ENCODE measurements around the gene HCST. TPM values are rescaled to one million over a fixed set of nuclear protein-coding genes. Genes with fewer than 3 reads are reported as not detected.

The HCST gene
- total RNA-seq, 1 donor from 2014 or later: 9.1 TPM

DNA sequence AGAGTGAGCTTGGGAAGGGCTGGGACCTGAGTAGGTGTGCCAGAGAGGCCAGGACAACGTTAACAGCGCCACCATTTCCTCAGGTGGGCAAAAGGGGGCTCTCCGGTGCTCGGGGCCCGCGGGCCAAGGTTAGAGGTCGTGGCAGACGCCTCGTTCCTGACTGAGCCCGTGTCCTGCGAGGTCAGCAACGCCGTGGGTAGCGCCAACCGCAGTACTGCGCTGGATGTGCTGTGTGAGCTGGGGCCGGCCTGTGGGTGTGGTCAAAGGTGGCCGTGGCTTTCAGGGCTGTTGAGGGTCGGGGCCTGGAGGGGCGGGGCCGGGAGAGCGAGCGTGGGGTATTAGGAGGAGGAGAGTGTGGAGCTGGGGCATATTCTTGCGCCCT lies 41.9 kb upstream of the HCST start:
- Histone ChIP-seq H3K4me1 (peaks cover 15% of the 10 kb centered on the region), H3K27ac (no peak overlapping the region), H3K27me3 (peaks cover 10% of the 10 kb centered on the region), H3K36me3 (no peaks in the 10 kb centered on the region), H3K4me3 (no peak overlapping the region), H3K9me3 (no peaks in the 10 kb centered on the region)
- DNase-seq (ENCODE audit: extremely low spot score in 2 of 2): no peak
- intact Hi-C loops (cut with DNase I): no loop called here
- TF ChIP-seq, protein P1, sequence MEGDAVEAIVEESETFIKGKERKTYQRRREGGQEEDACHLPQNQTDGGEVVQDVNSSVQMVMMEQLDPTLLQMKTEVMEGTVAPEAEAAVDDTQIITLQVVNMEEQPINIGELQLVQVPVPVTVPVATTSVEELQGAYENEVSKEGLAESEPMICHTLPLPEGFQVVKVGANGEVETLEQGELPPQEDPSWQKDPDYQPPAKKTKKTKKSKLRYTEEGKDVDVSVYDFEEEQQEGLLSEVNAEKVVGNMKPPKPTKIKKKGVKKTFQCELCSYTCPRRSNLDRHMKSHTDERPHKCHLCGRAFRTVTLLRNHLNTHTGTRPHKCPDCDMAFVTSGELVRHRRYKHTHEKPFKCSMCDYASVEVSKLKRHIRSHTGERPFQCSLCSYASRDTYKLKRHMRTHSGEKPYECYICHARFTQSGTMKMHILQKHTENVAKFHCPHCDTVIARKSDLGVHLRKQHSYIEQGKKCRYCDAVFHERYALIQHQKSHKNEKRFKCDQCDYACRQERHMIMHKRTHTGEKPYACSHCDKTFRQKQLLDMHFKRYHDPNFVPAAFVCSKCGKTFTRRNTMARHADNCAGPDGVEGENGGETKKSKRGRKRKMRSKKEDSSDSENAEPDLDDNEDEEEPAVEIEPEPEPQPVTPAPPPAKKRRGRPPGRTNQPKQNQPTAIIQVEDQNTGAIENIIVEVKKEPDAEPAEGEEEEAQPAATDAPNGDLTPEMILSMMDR (IDR thresholded peaks at IDR 0.05): no peak

DNA sequence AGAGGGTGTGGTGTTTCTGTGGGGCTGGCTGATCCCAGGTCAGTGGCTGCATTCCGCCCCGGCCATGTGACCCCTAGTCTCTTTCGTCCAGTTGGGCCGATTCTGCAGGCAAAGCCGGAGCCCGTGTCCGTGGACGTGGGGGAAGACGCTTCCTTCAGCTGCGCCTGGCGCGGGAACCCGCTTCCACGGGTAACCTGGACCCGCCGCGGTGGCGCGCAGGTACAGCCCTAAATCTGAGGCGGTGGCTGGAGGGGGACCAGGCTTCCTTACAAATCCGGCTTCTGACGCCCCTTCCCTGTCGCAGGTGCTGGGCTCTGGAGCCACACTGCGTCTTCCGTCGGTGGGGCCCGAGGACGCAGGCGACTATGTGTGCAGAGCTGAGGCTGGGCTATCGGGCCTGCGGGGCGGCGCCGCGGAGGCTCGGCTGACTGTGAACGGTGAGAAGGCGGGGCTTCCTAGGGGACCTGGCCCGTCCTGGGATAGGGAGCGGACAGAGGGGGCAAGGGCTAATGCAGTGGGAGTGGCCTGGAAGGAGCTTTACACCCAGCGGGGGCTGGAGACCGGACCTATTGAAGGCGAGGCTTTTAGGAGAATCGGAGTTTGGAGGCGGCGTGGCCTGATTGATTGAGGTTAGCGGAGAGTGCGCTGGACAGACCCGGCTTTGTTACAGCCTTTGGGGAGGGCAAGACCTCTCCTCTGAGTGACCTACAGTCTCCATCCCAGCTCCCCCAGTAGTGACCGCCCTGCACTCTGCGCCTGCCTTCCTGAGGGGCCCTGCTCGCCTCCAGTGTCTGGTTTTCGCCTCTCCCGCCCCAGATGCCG lies 41.3 kb upstream of the HCST start:
- no peaks in the 10 kb centered on the region for H3K9me3 ChIP-seq
- no peak for TF ChIP-seq POLR2AphosphoS5 (IDR thresholded peaks at IDR 0.05; ENCODE audit: insufficient read depth in 1 of 2, low read depth in 1 of 2)
- TF ChIP-seq, protein P1 (IDR thresholded peaks at IDR 0.05): no peak
- no peaks in the 10 kb centered on the region for H3K36me3 ChIP-seq
- intact Hi-C loops (cut with DNase I): no loop called here
- H3K4me3 ChIP-seq: no peak overlapping the region
- H3K27me3 ChIP-seq: peaks cover 9% of the 10 kb centered on the region
- H3K27ac ChIP-seq: no peak overlapping the region
- peaks cover 13% of the 10 kb centered on the region for H3K4me1 ChIP-seq
- DNase-seq (ENCODE audit: extremely low spot score in 2 of 2): no peak

DNA sequence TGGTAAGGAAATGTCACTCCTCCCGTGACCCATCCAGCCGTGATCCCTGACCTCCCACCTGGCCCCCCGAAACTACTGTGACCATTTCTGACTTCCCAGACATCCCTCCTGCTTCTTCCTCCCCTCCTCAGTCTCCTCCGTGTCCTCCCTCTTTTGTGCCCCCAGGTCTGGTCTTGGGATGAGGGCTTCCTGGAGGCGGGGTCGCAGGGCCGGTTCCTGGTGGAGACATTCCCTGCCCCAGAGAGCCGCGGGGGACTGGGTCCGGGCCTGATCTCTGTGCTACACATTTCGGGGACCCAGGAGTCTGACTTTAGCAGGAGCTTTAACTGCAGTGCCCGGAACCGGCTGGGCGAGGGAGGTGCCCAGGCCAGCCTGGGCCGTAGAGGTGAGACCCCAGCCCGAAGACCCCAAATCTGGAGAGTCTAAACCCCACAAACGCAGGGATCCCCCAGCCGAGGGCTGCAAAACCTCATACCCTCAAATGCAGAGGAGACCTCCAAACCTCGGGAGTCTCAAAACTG lies 40.6 kb upstream of the HCST start:
- H3K9me3 ChIP-seq: no peaks in the 10 kb centered on the region
- no peak overlapping the region for H3K4me3 ChIP-seq
- TF ChIP-seq, protein P1 (IDR thresholded peaks at IDR 0.05): no peak
- TF ChIP-seq POLR2A (IDR thresholded peaks at IDR 0.05): no peak
- no peak for TF ChIP-seq POLR2AphosphoS5 (IDR thresholded peaks at IDR 0.05; ENCODE audit: insufficient read depth in 1 of 2, low read depth in 1 of 2)
- H3K4me1 ChIP-seq: peaks cover 6% of the 10 kb centered on the region
- no peaks in the 10 kb centered on the region for H3K36me3 ChIP-seq
- intact Hi-C loops (cut with DNase I): no loop called here
- no peak overlapping the region for H3K27ac ChIP-seq
- peaks cover 3% of the 10 kb centered on the region for H3K27me3 ChIP-seq
- DNase-seq (ENCODE audit: extremely low spot score in 2 of 2): no peak

DNA sequence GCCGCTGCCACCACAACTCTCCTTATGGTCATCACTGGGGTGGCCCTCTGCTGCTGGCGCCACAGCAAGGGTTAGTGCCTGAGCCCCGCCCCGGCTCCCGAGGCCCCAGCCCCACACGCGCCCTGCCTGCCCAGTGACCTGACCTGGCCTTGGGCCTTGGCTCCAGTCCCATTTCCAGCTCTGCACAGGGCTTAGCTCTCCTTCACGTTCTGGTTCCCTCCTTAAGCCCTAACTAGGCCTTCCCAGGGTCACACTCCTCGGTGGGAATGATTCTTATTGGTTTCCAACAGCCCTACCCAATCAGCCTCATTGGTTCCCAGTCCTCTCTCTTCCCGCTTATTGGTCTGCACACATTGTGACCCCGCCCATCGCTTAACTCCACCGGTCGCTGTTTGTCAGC lies 39.8 kb upstream of the HCST start:
- Histone ChIP-seq H3K27ac (no peak overlapping the region), H3K4me3 (no peak overlapping the region), H3K4me1 (no peaks in the 10 kb centered on the region), H3K27me3 (no peaks in the 10 kb centered on the region), H3K36me3 (no peaks in the 10 kb centered on the region), H3K9me3 (no peaks in the 10 kb centered on the region)
- DNase-seq (ENCODE audit: extremely low spot score in 2 of 2): no peak
- intact Hi-C loops (cut with DNase I): no loop called here
- TF ChIP-seq, protein P1 (IDR thresholded peaks at IDR 0.05): no peak
- TF ChIP-seq POLR2AphosphoS5 (IDR thresholded peaks at IDR 0.05; ENCODE audit: insufficient read depth in 1 of 2, low read depth in 1 of 2) (no peak), POLR2A (IDR thresholded peaks at IDR 0.05) (no peak)

DNA sequence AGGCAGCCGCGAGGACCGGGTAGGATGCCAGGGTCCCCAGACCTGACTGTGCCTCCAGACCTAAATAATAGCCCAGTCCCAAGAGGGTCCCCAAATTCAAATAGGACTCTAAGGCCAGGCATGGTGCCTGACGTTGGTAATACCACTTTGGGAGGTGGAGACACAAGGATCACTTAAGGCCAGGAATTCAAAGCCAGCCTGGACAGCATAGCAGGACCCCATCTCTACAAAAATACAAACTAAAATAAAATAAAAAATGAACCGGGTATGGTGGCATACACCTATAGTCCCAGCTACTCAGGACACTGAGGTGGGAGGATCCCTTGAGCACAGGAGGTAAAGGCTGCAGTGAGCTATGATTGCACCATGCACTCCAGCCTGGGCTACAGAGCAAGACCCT lies 39.3 kb upstream of the HCST start:
- Histone ChIP-seq H3K4me1 (no peaks in the 10 kb centered on the region), H3K27ac (no peak overlapping the region), H3K9me3 (no peaks in the 10 kb centered on the region), H3K4me3 (no peak overlapping the region), H3K27me3 (no peaks in the 10 kb centered on the region), H3K36me3 (no peaks in the 10 kb centered on the region)
- intact Hi-C loops (cut with DNase I): no loop called here
- TF ChIP-seq POLR2AphosphoS5 (IDR thresholded peaks at IDR 0.05; ENCODE audit: insufficient read depth in 1 of 2, low read depth in 1 of 2) (no peak), POLR2A (IDR thresholded peaks at IDR 0.05) (no peak)
- TF ChIP-seq, protein P1 (IDR thresholded peaks at IDR 0.05): no peak
- no peak for DNase-seq (ENCODE audit: extremely low spot score in 2 of 2)
